H9 (cell line): ENCODE measurements around the gene UBASH3A. TPM values are rescaled to one million over a fixed set of nuclear protein-coding genes. Genes with fewer than 3 reads are reported as not detected.

Source experiments
- DNase-seq: peaks from one replicate; pipeline ENCODE4 v3.0.0-alpha.2; 2017
- H2AFZ ChIP-seq: one replicate; pipeline ENCODE4 v1.6.1; 2013; ENCODE audit warnings: mild to moderate bottlenecking, low read length, control low read depth, moderate library complexity
- H2AK5ac ChIP-seq: 2 replicates; pipeline ENCODE4 v1.6.1; 2013; ENCODE audit warnings: low read length, control low read depth, mixed read lengths; ENCODE audit not compliant: insufficient read length
- H2BK120ac ChIP-seq: one replicate; pipeline ENCODE4 v1.6.1; 2013; ENCODE audit warnings: low read depth, mild to moderate bottlenecking, low read length, control low read depth, inconsistent platforms; ENCODE audit not compliant: poor library complexity, severe bottlenecking
- H2BK12ac ChIP-seq: 2 replicates; pipeline ENCODE4 v1.6.1; 2013; ENCODE audit warnings: low read length, control low read depth, mixed read lengths, low read depth; ENCODE audit not compliant: insufficient read length
- H2BK15ac ChIP-seq: 2 replicates; pipeline ENCODE4 v1.6.1; 2013; ENCODE audit warnings: low read depth, low read length, control low read depth
- H2BK20ac ChIP-seq: one replicate; pipeline ENCODE4 v1.6.1; 2013; ENCODE audit warnings: low read depth, mild to moderate bottlenecking, low read length, control low read depth, inconsistent platforms; ENCODE audit not compliant: poor library complexity, severe bottlenecking
- H2BK5ac ChIP-seq: 2 replicates; pipeline ENCODE4 v1.6.1; 2013; ENCODE audit warnings: low read length, control low read depth, mixed read lengths; ENCODE audit not compliant: insufficient read length
- H3K14ac ChIP-seq: 2 replicates; pipeline ENCODE4 v1.6.1; 2013; ENCODE audit warnings: low read length, control low read depth; ENCODE audit not compliant: insufficient read depth
- H3K18ac ChIP-seq: 2 replicates; pipeline ENCODE4 v1.6.1; 2013; ENCODE audit warnings: low read depth, mild to moderate bottlenecking, mixed read lengths, low read length, control low read depth; ENCODE audit not compliant: insufficient read length
- H3K23ac ChIP-seq: 2 replicates; pipeline ENCODE4 v1.6.1; 2013; ENCODE audit warnings: low read length, control low read depth, mixed read lengths, low read depth; ENCODE audit not compliant: insufficient read length
- H3K23me2 ChIP-seq: 2 replicates; pipeline ENCODE4 v1.6.1; 2013; ENCODE audit warnings: low read depth, mild to moderate bottlenecking, mixed read lengths, low read length, control low read depth; ENCODE audit not compliant: insufficient read length, poor library complexity, severe bottlenecking
- H3K27ac ChIP-seq: 2 replicates; pipeline ENCODE4 v1.5.1; 2013; ENCODE audit warnings: low read length, control low read depth, mixed read lengths, low read depth; ENCODE audit not compliant: insufficient read length
- H3K27me3 ChIP-seq: 2 replicates; pipeline ENCODE4 v1.6.1; 2013; ENCODE audit warnings: low read length, control low read depth, inconsistent platforms; ENCODE audit not compliant: insufficient read depth
- H3K4ac ChIP-seq: 2 replicates; pipeline ENCODE4 v1.6.1; 2013; ENCODE audit warnings: low read depth, mild to moderate bottlenecking, control low read depth, inconsistent platforms, low read length, moderate library complexity
- H3K4me1 ChIP-seq: 2 replicates; pipeline ENCODE4 v1.6.1; 2013; ENCODE audit warnings: low read length, control low read depth, inconsistent platforms; ENCODE audit not compliant: insufficient read depth
- H3K4me2 ChIP-seq: 2 replicates; pipeline ENCODE4 v1.6.1; 2013; ENCODE audit warnings: low read length, control low read depth, mixed read lengths; ENCODE audit not compliant: insufficient read length, insufficient read depth
- H3K56ac ChIP-seq: 2 replicates; pipeline ENCODE4 v1.6.1; 2013; ENCODE audit warnings: low read depth, mild to moderate bottlenecking, mixed read lengths, low read length, control low read depth; ENCODE audit not compliant: insufficient read length
- H3K79me1 ChIP-seq: 2 replicates; pipeline ENCODE4 v1.6.1; 2013; ENCODE audit warnings: low read depth, mild to moderate bottlenecking, moderate library complexity, low read length, control low read depth, inconsistent platforms; ENCODE audit not compliant: insufficient read depth, poor library complexity, severe bottlenecking
- H3K79me2 ChIP-seq: 2 replicates; pipeline ENCODE4 v1.6.1; 2013; ENCODE audit warnings: low read length, control low read depth, inconsistent platforms; ENCODE audit not compliant: insufficient read depth
- H3K9ac ChIP-seq: 2 replicates; pipeline ENCODE4 v1.6.1; 2013; ENCODE audit warnings: low read length, control low read depth, mixed read lengths; ENCODE audit not compliant: insufficient read length; ENCODE audit errors: extremely low read depth
- H3K9me3 ChIP-seq: one replicate; pipeline ENCODE4 v1.6.1; 2013; ENCODE audit warnings: low read depth, low read length, inconsistent platforms; ENCODE audit not compliant: control insufficient read depth
- H3T11ph ChIP-seq: one replicate; pipeline ENCODE4 v1.6.1; 2013; ENCODE audit warnings: mild to moderate bottlenecking, low read length, control low read depth, inconsistent platforms
- H4K20me1 ChIP-seq: one replicate; pipeline ENCODE4 v1.6.1; 2013; ENCODE audit not compliant: control insufficient read depth, insufficient read length, insufficient read depth
- H4K5ac ChIP-seq: 2 replicates; pipeline ENCODE4 v1.6.1; 2013; ENCODE audit warnings: low read depth, mild to moderate bottlenecking, mixed read lengths, low read length, control low read depth; ENCODE audit not compliant: insufficient read length
- H4K8ac ChIP-seq: replicated peaks from 2 replicates; pipeline ENCODE4 v1.6.1; 2013; ENCODE audit warnings: low read length, control low read depth, mixed read lengths, low read depth; ENCODE audit not compliant: insufficient read length
- H4K91ac ChIP-seq: 2 replicates; pipeline ENCODE4 v1.6.1; 2013; ENCODE audit warnings: low read depth, mild to moderate bottlenecking, moderate library complexity, mixed read lengths, low read length, control low read depth; ENCODE audit not compliant: insufficient read length
- H3K27ac Mint-ChIP-seq, 3 experiments: 2 replicates in 2 of 3; 3 replicates in 1 of 3; pipeline ENCODE4 v1.8.0; 2020 to 2021; ENCODE audit warnings: mixed read lengths in 3 of 3, mild to moderate bottlenecking in 1 of 3, moderate library complexity in 1 of 3
- H3K27me3 Mint-ChIP-seq: 2 replicates; pipeline ENCODE4 v1.8.0; 2021; ENCODE audit warnings: low read depth, mild to moderate bottlenecking, moderate library complexity, mixed read lengths
- H3K36me3 Mint-ChIP-seq, 3 experiments: 2 replicates in 2 of 3; 3 replicates in 1 of 3; pipeline ENCODE4 v1.8.0; 2020 to 2021; ENCODE audit warnings: low read depth in 3 of 3, mixed read lengths in 3 of 3; ENCODE audit not compliant: insufficient read depth in 1 of 3
- H3K4me1 Mint-ChIP-seq, 2 experiments: 2 replicates each; pipeline ENCODE4 v1.8.0; 2020; ENCODE audit warnings: mixed read lengths in 2 of 2
- H3K4me3 Mint-ChIP-seq, 2 experiments: 2 replicates in 1 of 2; 3 replicates in 1 of 2; pipeline ENCODE4 v1.8.0; 2020 to 2021; ENCODE audit warnings: mild to moderate bottlenecking in 2 of 2, mixed read lengths in 2 of 2, moderate library complexity in 1 of 2
- H3K9me3 Mint-ChIP-seq, 2 experiments: 2 replicates in 1 of 2; 3 replicates in 1 of 2; pipeline ENCODE4 v1.8.0; 2020; ENCODE audit warnings: mild to moderate bottlenecking in 2 of 2, mixed read lengths in 2 of 2, moderate library complexity in 1 of 2
- WGBS: extraction: QIAGEN DNeasy Blood & Tissue Kit; methylation state at CpG from one replicate; pipeline ENCODE4 v1.1.7; 2013; ENCODE audit warnings: missing lambda C conversion rate, low lambda C conversion rate, mixed read lengths; ENCODE audit not compliant: insufficient read length; ENCODE audit errors: extremely low coverage; 5-methylcytosine and 5-hydroxymethylcytosine counted together
- total RNA-seq: library from RNA; stranded (reverse); gene quantifications from 2 replicates; pipeline ENCODE4 v1.2.1, GENCODE V29; 2021
- TF ChIP-seq, protein P1 (sequence below): fragments of 200-600 bp; sonication (generic); conservative IDR thresholded peaks from 3 replicates; pipeline ENCODE4 v1.8.0; 2021; ENCODE audit warnings: antibody characterized with exemption, mild to moderate bottlenecking

The UBASH3A gene
- total RNA-seq, 1 experiment from 2014 or later = not detected

DNA sequence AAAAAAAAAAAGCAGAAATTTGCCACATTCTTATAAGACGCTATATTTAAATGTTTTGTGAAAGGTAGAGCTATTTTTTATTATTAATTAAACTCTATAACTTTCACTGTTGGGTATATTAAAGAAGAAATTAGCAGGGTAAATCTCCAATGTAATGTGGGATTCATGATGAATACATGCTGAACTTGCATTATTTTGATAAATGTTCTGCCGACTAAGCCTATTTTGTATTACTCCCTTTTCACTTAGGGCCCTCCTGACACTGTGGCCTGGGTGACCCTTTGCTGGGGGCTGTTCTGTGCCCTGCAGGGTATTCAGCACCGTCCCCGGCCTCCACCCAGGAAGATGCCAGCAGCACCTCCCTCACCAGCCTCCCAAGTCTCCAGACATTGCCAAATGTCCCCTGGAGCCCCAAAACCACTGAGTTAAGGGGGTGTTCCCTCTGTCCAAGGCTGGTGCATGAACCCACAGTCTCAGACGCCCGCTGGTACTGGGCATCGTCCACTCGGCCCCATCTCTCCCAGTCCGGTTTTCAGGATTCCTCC, 69.9 kb downstream of the UBASH3A start:
- no peak overlapping the region for H3K18ac ChIP-seq
- no peak overlapping the region for H3K56ac ChIP-seq
- no peak overlapping the region for H3K9ac ChIP-seq
- no peaks in the 10 kb centered on the region for H3K79me2 ChIP-seq
- H3K9me3 ChIP-seq = no peaks in the 10 kb centered on the region
- peaks cover 7% of the 10 kb centered on the region; the same call in 1 of the 2 replicates for H3K4me1 ChIP-seq
- Mint-ChIP-seq H3K27ac (no peak overlapping the region), H3K36me3 (no peaks in the 10 kb centered on the region), H3K4me1 (peaks cover 16 to 18% of the 10 kb centered on the region in 2 experiments), H3K9me3 (no peaks in the 10 kb centered on the region), H3K4me3 (no peak overlapping the region), H3K27me3 (peaks cover 8% of the 10 kb centered on the region)
- H4K8ac ChIP-seq = no peak overlapping the region
- TF ChIP-seq, protein P1, sequence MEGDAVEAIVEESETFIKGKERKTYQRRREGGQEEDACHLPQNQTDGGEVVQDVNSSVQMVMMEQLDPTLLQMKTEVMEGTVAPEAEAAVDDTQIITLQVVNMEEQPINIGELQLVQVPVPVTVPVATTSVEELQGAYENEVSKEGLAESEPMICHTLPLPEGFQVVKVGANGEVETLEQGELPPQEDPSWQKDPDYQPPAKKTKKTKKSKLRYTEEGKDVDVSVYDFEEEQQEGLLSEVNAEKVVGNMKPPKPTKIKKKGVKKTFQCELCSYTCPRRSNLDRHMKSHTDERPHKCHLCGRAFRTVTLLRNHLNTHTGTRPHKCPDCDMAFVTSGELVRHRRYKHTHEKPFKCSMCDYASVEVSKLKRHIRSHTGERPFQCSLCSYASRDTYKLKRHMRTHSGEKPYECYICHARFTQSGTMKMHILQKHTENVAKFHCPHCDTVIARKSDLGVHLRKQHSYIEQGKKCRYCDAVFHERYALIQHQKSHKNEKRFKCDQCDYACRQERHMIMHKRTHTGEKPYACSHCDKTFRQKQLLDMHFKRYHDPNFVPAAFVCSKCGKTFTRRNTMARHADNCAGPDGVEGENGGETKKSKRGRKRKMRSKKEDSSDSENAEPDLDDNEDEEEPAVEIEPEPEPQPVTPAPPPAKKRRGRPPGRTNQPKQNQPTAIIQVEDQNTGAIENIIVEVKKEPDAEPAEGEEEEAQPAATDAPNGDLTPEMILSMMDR = no peak
- H2AFZ ChIP-seq = no peak overlapping the region
- no peak overlapping the region for H4K5ac ChIP-seq
- H3K27ac ChIP-seq = no peak overlapping the region
- no peaks in the 10 kb centered on the region for H3K79me1 ChIP-seq
- H4K91ac ChIP-seq = no peak overlapping the region
- WGBS = no CpG with 5 or more reads among the region's 9 CpGs
- no peak overlapping the region for H3K4me2 ChIP-seq
- H4K20me1 ChIP-seq = no peaks in the 10 kb centered on the region
- no peak overlapping the region for H2BK12ac ChIP-seq
- no peak overlapping the region for H2BK5ac ChIP-seq
- H2AK5ac ChIP-seq = no peak overlapping the region
- H3K23me2 ChIP-seq = no peaks in the 10 kb centered on the region
- H2BK20ac ChIP-seq = no peak overlapping the region
- no peak overlapping the region for H3T11ph ChIP-seq
- H3K27me3 ChIP-seq = no peaks in the 10 kb centered on the region
- H3K4ac ChIP-seq = no peak overlapping the region
- no peak overlapping the region for H2BK120ac ChIP-seq
- H3K14ac ChIP-seq = no peak overlapping the region
- no peak overlapping the region for H2BK15ac ChIP-seq
- no peak overlapping the region for H3K23ac ChIP-seq
- DNase-seq = no peak
